ENCODE measurements around the gene LAPTM5. TPM values are rescaled to one million over a fixed set of nuclear protein-coding genes. Genes with fewer than 3 reads are reported as not detected.
"Not testable (repeated sequence)": the region's sequence is repeated elsewhere in the genome, so short reads cannot be mapped to it uniquely, and the experiment has no call there.

The LAPTM5 gene
- total RNA-seq, 3 donors from 2014 or later = 68.3 to 97.3 (median 86.8) TPM

- no peaks in the 10 kb centered on the region for H3K9me3 Mint-ChIP-seq
- no peak for DNase-seq
- H3K27me3 Mint-ChIP-seq (ENCODE audit: low read depth) = peaks cover 3% of the 10 kb centered on the region
- ATAC-seq = no peak
- no peaks in the 10 kb centered on the region for H3K4me1 Mint-ChIP-seq (ENCODE audit: low read depth)
- no peak overlapping the region for H3K4me3 Mint-ChIP-seq
- H3K36me3 Mint-ChIP-seq (ENCODE audit: insufficient read depth) = no peaks in the 10 kb centered on the region
Observed at GRCh38 chr1:30696831-30697230, 60.7 kb downstream of the LAPTM5 start.

- Mint-ChIP-seq H3K36me3 (ENCODE audit: insufficient read depth) (no peaks in the 10 kb centered on the region), H3K27me3 (ENCODE audit: low read depth) (peaks cover 3% of the 10 kb centered on the region), H3K4me1 (ENCODE audit: low read depth) (no peaks in the 10 kb centered on the region), H3K9me3 (no peaks in the 10 kb centered on the region), H3K4me3 (no peak overlapping the region)
- DNase-seq (no peak), ATAC-seq (no peak)
Observed at GRCh38 chr1:30695439-30695841, 62.1 kb downstream of the LAPTM5 start.

- no peaks in the 10 kb centered on the region for H3K36me3 Mint-ChIP-seq (ENCODE audit: insufficient read depth)
- DNase-seq (no peak), ATAC-seq (no peak)
- H3K4me3 Mint-ChIP-seq = no peak overlapping the region
- no peaks in the 10 kb centered on the region for H3K4me1 Mint-ChIP-seq (ENCODE audit: low read depth)
- no peaks in the 10 kb centered on the region for H3K9me3 Mint-ChIP-seq
- H3K27me3 Mint-ChIP-seq (ENCODE audit: low read depth) = peaks cover 6% of the 10 kb centered on the region
Observed at GRCh38 chr1:30694280-30695175, 63.0 kb downstream of the LAPTM5 start.

GRCh38 chr1:30693822-30694221 is 63.8 kb downstream of the LAPTM5 start:
- Mint-ChIP-seq H3K27me3 (ENCODE audit: low read depth) (peaks cover 6% of the 10 kb centered on the region), H3K4me3 (no peak overlapping the region), H3K4me1 (ENCODE audit: low read depth) (no peaks in the 10 kb centered on the region), H3K36me3 (ENCODE audit: insufficient read depth) (no peaks in the 10 kb centered on the region), H3K9me3 (no peaks in the 10 kb centered on the region)
- DNase-seq (no peak), ATAC-seq (no peak)

- Mint-ChIP-seq H3K4me1 (ENCODE audit: low read depth) (no peaks in the 10 kb centered on the region), H3K36me3 (ENCODE audit: insufficient read depth) (no peaks in the 10 kb centered on the region), H3K27me3 (ENCODE audit: low read depth) (peaks cover 6% of the 10 kb centered on the region), H3K4me3 (no peak overlapping the region), H3K9me3 (no peaks in the 10 kb centered on the region)
- DNase-seq (no peak), ATAC-seq (no peak)
Observed at GRCh38 chr1:30693366-30693765, 64.2 kb downstream of the LAPTM5 start.

- no peaks in the 10 kb centered on the region for H3K9me3 Mint-ChIP-seq
- no peaks in the 10 kb centered on the region for H3K36me3 Mint-ChIP-seq (ENCODE audit: insufficient read depth)
- no peaks in the 10 kb centered on the region for H3K4me1 Mint-ChIP-seq (ENCODE audit: low read depth)
- peaks cover 4% of the 10 kb centered on the region for H3K27me3 Mint-ChIP-seq (ENCODE audit: low read depth)
- DNase-seq (no peak), ATAC-seq (no peak)
- H3K4me3 Mint-ChIP-seq = no peak overlapping the region
Observed at GRCh38 chr1:30692948-30693301, 64.6 kb downstream of the LAPTM5 start.

GRCh38 chr1:30692201-30692947 is 65.2 kb downstream of the LAPTM5 start:
- peaks cover 6% of the 10 kb centered on the region for H3K27me3 Mint-ChIP-seq (ENCODE audit: low read depth)
- H3K4me1 Mint-ChIP-seq (ENCODE audit: low read depth) = no peaks in the 10 kb centered on the region
- ATAC-seq = no peak
- no peak overlapping the region for H3K4me3 Mint-ChIP-seq
- H3K36me3 Mint-ChIP-seq (ENCODE audit: insufficient read depth) = no peaks in the 10 kb centered on the region
- no peaks in the 10 kb centered on the region for H3K9me3 Mint-ChIP-seq
- DNase-seq = no peak

GRCh38 chr1:30691480-30691879 is 66.1 kb downstream of the LAPTM5 start:
- no peak for DNase-seq
- H3K4me1 Mint-ChIP-seq (ENCODE audit: low read depth) = no peaks in the 10 kb centered on the region
- no peaks in the 10 kb centered on the region for H3K36me3 Mint-ChIP-seq (ENCODE audit: insufficient read depth)
- H3K9me3 Mint-ChIP-seq = no peaks in the 10 kb centered on the region
- H3K4me3 Mint-ChIP-seq = no peak overlapping the region
- ATAC-seq = no peak
- peaks cover 13% of the 10 kb centered on the region for H3K27me3 Mint-ChIP-seq (ENCODE audit: low read depth)

GRCh38 chr1:30689901-30690645 is 67.5 kb downstream of the LAPTM5 start:
- Mint-ChIP-seq H3K4me1 (ENCODE audit: low read depth) (peaks cover under 1% of the 10 kb centered on the region), H3K36me3 (ENCODE audit: insufficient read depth) (no peaks in the 10 kb centered on the region), H3K4me3 (no peak overlapping the region), H3K9me3 (no peaks in the 10 kb centered on the region), H3K27me3 (ENCODE audit: low read depth) (peaks cover 23% of the 10 kb centered on the region)
- no peak for DNase-seq
- no peak for ATAC-seq

GRCh38 chr1:30688920-30689794 is 68.4 kb downstream of the LAPTM5 start:
- DNase-seq (no peak), ATAC-seq (no peak)
- H3K36me3 Mint-ChIP-seq (ENCODE audit: insufficient read depth) = no peaks in the 10 kb centered on the region
- no peak overlapping the region for H3K4me3 Mint-ChIP-seq
- H3K4me1 Mint-ChIP-seq (ENCODE audit: low read depth) = peaks cover 9% of the 10 kb centered on the region
- peaks cover 32% of the 10 kb centered on the region for H3K27me3 Mint-ChIP-seq (ENCODE audit: low read depth)
- H3K9me3 Mint-ChIP-seq = no peaks in the 10 kb centered on the region

GRCh38 chr1:30688516-30688915 is 69.1 kb downstream of the LAPTM5 start:
- Mint-ChIP-seq H3K27me3 (ENCODE audit: low read depth) (peaks cover 39% of the 10 kb centered on the region), H3K4me1 (ENCODE audit: low read depth) (peaks cover 11% of the 10 kb centered on the region)
- not testable (repeated sequence) for H3K9me3 Mint-ChIP-seq; DNase-seq; H3K4me3 Mint-ChIP-seq; ATAC-seq; H3K36me3 Mint-ChIP-seq (ENCODE audit: insufficient read depth)

- no peak overlapping the region for H3K4me3 Mint-ChIP-seq
- H3K27me3 Mint-ChIP-seq (ENCODE audit: low read depth) = peaks cover 44% of the 10 kb centered on the region
- H3K9me3 Mint-ChIP-seq = no peaks in the 10 kb centered on the region
- ATAC-seq = no peak
- H3K36me3 Mint-ChIP-seq (ENCODE audit: insufficient read depth) = no peaks in the 10 kb centered on the region
- no peak for DNase-seq
- peaks cover 11% of the 10 kb centered on the region for H3K4me1 Mint-ChIP-seq (ENCODE audit: low read depth)
Observed at GRCh38 chr1:30687886-30688285, 69.7 kb downstream of the LAPTM5 start.

GRCh38 chr1:30686236-30686935 is 71.2 kb downstream of the LAPTM5 start:
- ATAC-seq = no peak
- Mint-ChIP-seq H3K4me1 (ENCODE audit: low read depth) (peaks cover 11% of the 10 kb centered on the region), H3K36me3 (ENCODE audit: insufficient read depth) (no peaks in the 10 kb centered on the region), H3K27me3 (ENCODE audit: low read depth) (peaks cover 57% of the 10 kb centered on the region), H3K4me3 (no peak overlapping the region), H3K9me3 (no peaks in the 10 kb centered on the region)
- no peak for DNase-seq
